ENCODE results near the gene GPANK1. TPM values are rescaled to one million over a fixed set of nuclear protein-coding genes. Genes with fewer than 3 reads are reported as not detected.

Gene GPANK1
- total and polyA plus RNA-seq, 10 of the 15 experiments (the other 5 are each of a cell fraction or from before 2014, with no cell fraction given), result 11.7 to 36.3 (median 17.5) TPM

GRCh38 chr6:31619805-31620585 is 44.8 kb downstream of the GPANK1 start (continued):
- no peak; the same call in 1 of the 2 replicates for TF ChIP-seq E2F4 (IDR thresholded peaks at IDR 0.05; ENCODE audit: low read depth, low read length)
- peak; percentile 53 for TF ChIP-seq HCFC1 (IDR thresholded peaks at IDR 0.05; ENCODE audit: low read length)
- no peak for TF ChIP-seq IRF4 (IDR thresholded peaks at IDR 0.05; ENCODE audit: low read depth, low read length)
- peak; percentile 69 for TF ChIP-seq POLR2AphosphoS2 (IDR thresholded peaks at IDR 0.05; ENCODE audit: low read depth, low read length)
- no peak; the same call in 1 of the 2 replicates for TF ChIP-seq USF2 (IDR thresholded peaks at IDR 0.05; ENCODE audit: borderline replicate concordance, low read depth, low read length)
- TF ChIP-seq PAX8 (IDR thresholded peaks at IDR 0.05), result no peak
- peak; percentile 57; the same call in 1 of the 2 replicates for TF ChIP-seq RB1 (IDR thresholded peaks at IDR 0.05; ENCODE audit: borderline replicate concordance)
- TF ChIP-seq RUNX3 (IDR thresholded peaks at IDR 0.05; ENCODE audit: low read length), result peak; percentile 57

DNA sequence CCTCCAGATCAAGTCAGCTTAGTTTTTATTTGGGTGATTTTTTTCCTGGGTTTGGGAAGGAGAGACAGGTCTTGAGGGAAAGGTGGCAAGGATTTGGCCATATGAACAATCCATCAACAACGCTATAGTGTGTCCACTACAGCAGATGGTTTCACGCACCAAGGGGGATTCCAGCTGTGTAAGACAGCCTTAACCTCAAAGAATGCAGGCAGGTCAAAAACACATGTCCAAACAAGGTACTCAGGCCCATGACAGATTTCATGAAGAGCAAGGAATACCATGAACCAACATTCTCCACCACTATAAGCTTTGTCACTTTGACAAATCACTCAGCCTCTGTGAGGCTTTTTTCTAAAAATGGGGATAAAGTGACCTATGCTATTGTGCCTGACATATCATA is 47.8 kb downstream of the GPANK1 start:
- peak overlapping the region; percentile 96 for H3K4me2 ChIP-seq (ENCODE audit: control insufficient read depth, insufficient read depth)
- ChIA-PET RAD21 (ENCODE audit: unreplicated experiment) (interaction anchor here (1.2 to 3.8 kb wide), 5 partner anchors 19 to 121 kb away, joined by 3 to 27 read pairs (median 5); partner anchors contain the start of genes BAG6 and TNF), POLR2A (interaction anchor here (0.6 to 3.4 kb wide), 16 partner anchors 8 to 341 kb away, joined by 3 to 19 read pairs (median 4); partner anchors contain the start of genes BAG6, C6orf47, DDX39B and LSM2), CTCF (interaction anchor here (1.1 to 10.5 kb wide), 6 partner anchors 18 to 74 kb away, joined by 4 to 95 read pairs (median 6); partner anchors contain the start of genes NFKBIL1 and TNF), SMC1A (ENCODE audit: uncharacterized antibody, unreplicated experiment) (interaction anchor here (0.8 to 9.6 kb wide), 9 partner anchors 19 to 65 kb away, joined by 3 to 78 read pairs (median 3); partner anchors contain the start of gene TNF)
- H2AFZ ChIP-seq (ENCODE audit: control insufficient read depth, low read depth, low read length), result no peak overlapping the region
- intact Hi-C loops (cut with micrococcal nuclease; ENCODE audit: unreplicated experiment) (loop anchor here (5.0 kb wide), 1 partner anchor 120 kb away; the partner anchor contains the start of gene MICB), in situ Hi-C loops (cut with MboI) (no loop called here)
- H3K27me3 ChIP-seq (replicated peaks in 1 of 2; ENCODE audit: control insufficient read depth in 2 of 2, insufficient read depth in 2 of 2, low read length in 1 of 2), result no peaks in the 10 kb centered on the region
- BruUV-seq (replicated peaks), result no TSS peak
- no peaks in the 10 kb centered on the region for H3K36me3 ChIP-seq (ENCODE audit: control insufficient read depth in 2 of 2, insufficient read depth in 2 of 2, low read length in 1 of 2)
- peaks cover 24% of the 10 kb centered on the region for H3K79me2 ChIP-seq (ENCODE audit: control insufficient read depth, insufficient read depth, low read length)
- H4K20me1 ChIP-seq (ENCODE audit: control insufficient read depth, insufficient read depth), result no peaks in the 10 kb centered on the region
- WGBS (ENCODE audit: insufficient coverage, insufficient replicate concordance, low lambda C conversion rate, missing lambda C conversion rate), result 62% methylated on average over 2 of the region's 2 CpGs
- ATAC-seq, result no peak
- no peak for DNase-seq (ENCODE audit: low read depth, low spot score)
- H3K9ac ChIP-seq (ENCODE audit: control insufficient read depth, insufficient read depth, low read length), result peak overlapping the region; percentile 78
- H3K4me3 ChIP-seq, result peak overlapping the region; percentile 69; the same call in 1 of the 2 replicates
- no peak for FAIRE-seq
- peak overlapping the region; percentile 93 for H3K27ac ChIP-seq (ENCODE audit: control insufficient read depth, insufficient read depth)
- H3K4me1 ChIP-seq (ENCODE audit: control insufficient read depth, insufficient read depth, low read length), result peaks cover 29% of the 10 kb centered on the region
- peak; percentile 74 for TF ChIP-seq RUNX3 (IDR thresholded peaks at IDR 0.05; ENCODE audit: low read length)
- 0 out of 4 replicates have a peak, but pooled peaks of 1 of the 2 experiments have one; percentile 17 for TF ChIP-seq IKZF2 (IDR thresholded peaks at IDR 0.05)
- TF ChIP-seq, protein P1, sequence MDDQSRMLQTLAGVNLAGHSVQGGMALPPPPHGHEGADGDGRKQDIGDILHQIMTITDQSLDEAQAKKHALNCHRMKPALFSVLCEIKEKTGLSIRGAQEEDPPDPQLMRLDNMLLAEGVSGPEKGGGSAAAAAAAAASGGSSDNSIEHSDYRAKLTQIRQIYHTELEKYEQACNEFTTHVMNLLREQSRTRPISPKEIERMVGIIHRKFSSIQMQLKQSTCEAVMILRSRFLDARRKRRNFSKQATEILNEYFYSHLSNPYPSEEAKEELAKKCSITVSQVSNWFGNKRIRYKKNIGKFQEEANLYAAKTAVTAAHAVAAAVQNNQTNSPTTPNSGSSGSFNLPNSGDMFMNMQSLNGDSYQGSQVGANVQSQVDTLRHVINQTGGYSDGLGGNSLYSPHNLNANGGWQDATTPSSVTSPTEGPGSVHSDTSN (IDR thresholded peaks at IDR 0.05; ENCODE audit: insufficient replicate concordance, low read depth, low read length), result peak; percentile 14
- peak; percentile 28; the same call in 1 of the 2 replicates for TF ChIP-seq IKZF1 (conservative IDR thresholded peaks at IDR 0.05)
- TF ChIP-seq, protein P2, sequence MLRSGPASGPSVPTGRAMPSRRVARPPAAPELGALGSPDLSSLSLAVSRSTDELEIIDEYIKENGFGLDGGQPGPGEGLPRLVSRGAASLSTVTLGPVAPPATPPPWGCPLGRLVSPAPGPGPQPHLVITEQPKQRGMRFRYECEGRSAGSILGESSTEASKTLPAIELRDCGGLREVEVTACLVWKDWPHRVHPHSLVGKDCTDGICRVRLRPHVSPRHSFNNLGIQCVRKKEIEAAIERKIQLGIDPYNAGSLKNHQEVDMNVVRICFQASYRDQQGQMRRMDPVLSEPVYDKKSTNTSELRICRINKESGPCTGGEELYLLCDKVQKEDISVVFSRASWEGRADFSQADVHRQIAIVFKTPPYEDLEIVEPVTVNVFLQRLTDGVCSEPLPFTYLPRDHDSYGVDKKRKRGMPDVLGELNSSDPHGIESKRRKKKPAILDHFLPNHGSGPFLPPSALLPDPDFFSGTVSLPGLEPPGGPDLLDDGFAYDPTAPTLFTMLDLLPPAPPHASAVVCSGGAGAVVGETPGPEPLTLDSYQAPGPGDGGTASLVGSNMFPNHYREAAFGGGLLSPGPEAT (IDR thresholded peaks at IDR 0.05; ENCODE audit: low read depth), result peak; percentile 39; the same call in 1 of the 2 replicates
- 0 out of 2 replicates have a peak, but pooled peaks have one; percentile 13 for TF ChIP-seq TCF12 (IDR thresholded peaks at IDR 0.05; ENCODE audit: low read depth, low read length)
- no peak for TF ChIP-seq STAT3 (IDR thresholded peaks at IDR 0.05; ENCODE audit: low read depth, low read length)
- 0 out of 2 replicates have a peak, but pooled peaks have one; percentile 25 for TF ChIP-seq EED (IDR thresholded peaks at IDR 0.05; ENCODE audit: low read depth)
- TF ChIP-seq, protein P3, sequence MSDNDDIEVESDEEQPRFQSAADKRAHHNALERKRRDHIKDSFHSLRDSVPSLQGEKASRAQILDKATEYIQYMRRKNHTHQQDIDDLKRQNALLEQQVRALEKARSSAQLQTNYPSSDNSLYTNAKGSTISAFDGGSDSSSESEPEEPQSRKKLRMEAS (IDR thresholded peaks at IDR 0.05; ENCODE audit: low read depth, low read length), result no peak
- H3K9me3 ChIP-seq (replicated peaks; ENCODE audit: control insufficient read depth, insufficient read depth, low read length), result no peaks in the 10 kb centered on the region

Measured in GM12878 (cell line).